A549 treated with CORT108297 at 1 μM for 4 hours (cell line): ENCODE measurements around the gene TTF2. TPM values are rescaled to one million over a fixed set of nuclear protein-coding genes. Genes with fewer than 3 reads are reported as not detected.

ENCODE experiments used
- total RNA-seq: library from RNA; stranded (reverse); fragments of 200-300 nt; extraction: Qiagen RNA extraction; gene quantifications from 5 replicates; pipeline ENCODE4 v1.2.3, GENCODE V29; 2022

Gene TTF2
- total RNA-seq: 14.6 to 22.5 TPM (median 21.2 TPM) in 5 replicates

DNA sequence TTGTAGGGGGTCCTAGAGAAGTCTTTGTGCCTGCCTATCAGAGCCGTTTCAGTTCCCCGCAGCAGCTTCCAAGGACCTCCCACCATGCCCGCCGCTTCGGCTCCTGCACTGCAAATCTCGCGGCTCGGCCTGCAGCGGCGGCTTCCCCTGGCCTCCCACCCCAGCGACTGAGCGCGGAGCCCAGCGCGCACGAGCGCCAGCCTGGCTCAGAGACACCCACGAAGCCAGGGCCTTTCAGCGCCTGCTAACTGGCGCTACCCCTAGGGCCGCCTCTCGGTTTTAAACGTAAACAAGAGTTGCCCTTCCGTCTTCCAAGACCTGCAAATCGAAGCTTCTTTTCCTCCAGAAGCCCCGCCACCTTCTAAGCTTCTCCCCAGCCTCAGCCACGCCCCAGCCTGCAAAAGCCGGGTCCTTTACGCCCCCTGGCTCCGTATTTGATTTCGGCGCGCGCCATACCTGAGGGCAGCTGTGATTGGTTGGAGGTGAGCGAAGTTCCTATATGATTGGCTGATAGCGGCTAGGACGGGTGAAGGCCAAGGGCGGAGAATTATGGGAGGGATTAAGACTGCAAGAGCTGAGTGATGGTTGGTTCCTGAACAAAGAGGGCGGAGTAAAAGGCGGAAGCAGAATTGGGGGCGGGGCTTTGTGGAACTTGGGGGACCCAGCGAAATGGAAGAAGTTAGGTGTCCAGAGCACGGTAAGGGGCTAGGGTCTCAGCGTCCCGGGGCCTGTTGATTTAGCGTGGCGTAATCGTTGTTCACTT, at the start of gene TTF2:
TSS of gene TTF2 (plus strand) at position 649 of the 763 bp plus-strand sequence. CDS start at position 670, 21 bp downstream.

DNA sequence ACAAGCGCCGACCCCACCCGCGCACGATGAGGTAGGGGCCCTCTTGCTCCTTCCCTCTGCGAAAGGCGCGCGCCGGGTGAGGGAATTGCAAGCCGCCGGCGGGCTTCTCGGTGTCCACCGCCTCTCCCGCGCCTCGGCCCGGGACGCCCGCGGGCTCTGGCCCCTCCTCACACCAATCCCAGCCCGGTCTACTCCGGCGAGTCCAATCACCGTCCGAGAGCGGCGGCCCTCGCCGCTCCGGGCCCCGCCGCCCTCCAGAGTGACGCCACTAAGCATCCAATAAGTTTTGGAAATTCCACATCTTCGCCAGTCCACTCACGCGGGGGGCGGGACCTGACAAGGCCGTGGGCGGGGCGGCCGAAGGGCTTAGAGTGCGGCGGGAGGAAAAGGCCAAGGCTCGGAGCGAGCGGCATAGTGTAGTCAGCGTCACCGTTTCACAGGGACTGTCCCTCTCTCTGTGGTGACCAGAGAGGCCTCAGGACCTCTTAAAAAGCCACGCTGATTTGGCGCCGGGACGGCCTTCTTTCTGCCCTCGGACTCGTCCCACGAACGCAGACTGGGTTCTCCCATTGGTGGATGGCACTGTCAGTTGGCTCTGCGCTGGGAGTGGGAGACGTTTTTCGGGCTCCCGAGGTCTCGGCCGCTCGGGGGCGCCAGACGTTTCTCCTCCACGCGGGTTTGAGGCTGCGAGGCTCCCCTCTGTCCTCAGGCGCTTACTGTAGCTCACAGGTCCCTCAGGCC, 61.6 kb downstream of the TTF2 start, which contains the start of gene TRIM45:
TSS of gene TRIM45 (minus strand) at position 161 of the 741 bp plus-strand sequence. CDS start 548 bp downstream, outside the sequence.

Other genes with a start within 250 kb of the TTF2 start
- 14.7 to 17.3 TPM (median 16.3 TPM) in 5 replicates for gene PTGFRN, start 150.4 kb upstream of the TTF2 start, total RNA-seq
- 0.10 to 0.46 TPM (median 0.29 TPM) in 5 replicates for gene CD101, start 58.6 kb upstream of the TTF2 start, total RNA-seq
- gene TRIM45, start 61.4 kb downstream of the TTF2 start, total RNA-seq: 1.1 to 1.6 TPM (median 1.5 TPM) in 5 replicates
- 0.05 to 0.10 TPM (median 0.07 TPM) in 4 of 5 replicates, not detected in the other for gene VTCN1, start 150.6 kb downstream of the TTF2 start, total RNA-seq